HL-60 (cell line): Measurements from ENCODE around the gene CTIF.
"Not testable (repeated sequence)": the region's sequence is repeated elsewhere in the genome, so short reads cannot be mapped to it uniquely, and the experiment has no call there.

Source experiments
- DNase-seq, 2 experiments: peaks; one replicate each; pipeline ENCODE4 v3.0.0-alpha.2; 2010 to 2020; ENCODE audit warnings: low read depth in 1 of 2, low spot score in 1 of 2
- H3K27ac ChIP-seq: fragments of 250-450 bp; sonication (Bioruptor Pico); replicated peaks from 2 replicates; pipeline ENCODE4 v1.5.1; 2020; ENCODE audit warnings: mild to moderate bottlenecking, moderate library complexity
- H3K27me3 ChIP-seq: fragments of 250-450 bp; sonication (Bioruptor Pico); 2 replicates; pipeline ENCODE4 v1.5.1; 2021; ENCODE audit warnings: mild to moderate bottlenecking, moderate library complexity; ENCODE audit not compliant: insufficient read depth, poor library complexity, severe bottlenecking
- H3K4me3 ChIP-seq: replicated peaks from 2 replicates; pipeline ENCODE4 v1.5.1; 2011; ENCODE audit warnings: mild to moderate bottlenecking, control low read depth, low read length; ENCODE audit not compliant: insufficient read depth
- CTCF ChIP-seq: IDR thresholded peaks from one replicate; pipeline ENCODE4 v1.5.1; 2011; ENCODE audit warnings: low read length, control low read depth, inconsistent platforms; ENCODE audit not compliant: insufficient read depth
- GABPA ChIP-seq: IDR thresholded peaks from 2 replicates; pipeline ENCODE4 v1.6.1; 2012; ENCODE audit warnings: low read depth
- POLR2AphosphoS5 ChIP-seq: IDR thresholded peaks from 2 replicates; pipeline ENCODE4 v1.6.1; 2012; ENCODE audit warnings: low read depth
- REST ChIP-seq: IDR thresholded peaks from 2 replicates; pipeline ENCODE4 v1.6.1; 2012; ENCODE audit warnings: low read depth; ENCODE audit not compliant: insufficient replicate concordance
- SPI1 ChIP-seq: IDR thresholded peaks from 2 replicates; pipeline ENCODE4 v1.6.1; 2012; ENCODE audit warnings: low read depth, mild to moderate bottlenecking, borderline replicate concordance

Gene CTIF

GRCh38 chr18:48713309-48713708, 174.5 kb downstream of the CTIF start:
- H3K4me3 ChIP-seq: no peak overlapping the region
- TF ChIP-seq CTCF: no peak
- no peak for TF ChIP-seq SPI1
- no peak for TF ChIP-seq POLR2AphosphoS5
- no peak for TF ChIP-seq GABPA
- TF ChIP-seq REST: no peak
- no peaks in the 10 kb centered on the region for H3K27me3 ChIP-seq
- DNase-seq: no peak
- no peak overlapping the region for H3K27ac ChIP-seq

- no peak for DNase-seq
- Histone ChIP-seq H3K27ac (no peak overlapping the region), H3K27me3 (no peaks in the 10 kb centered on the region), H3K4me3 (no peak overlapping the region)
- TF ChIP-seq GABPA: no peak
- TF ChIP-seq POLR2AphosphoS5: no peak
- no peak for TF ChIP-seq SPI1
- no peak for TF ChIP-seq REST
- no peak for TF ChIP-seq CTCF
Observed at GRCh38 chr18:48714873-48715272, 176.0 kb downstream of the CTIF start.

GRCh38 chr18:48715711-48716361, 177.0 kb downstream of the CTIF start:
- Histone ChIP-seq H3K27ac (peak overlapping the region; percentile 68), H3K27me3 (no peaks in the 10 kb centered on the region)
- peak; percentile 76 to 94 for DNase-seq

GRCh38 chr18:48717227-48717626, 178.4 kb downstream of the CTIF start:
- H3K27ac ChIP-seq, H3K4me3 ChIP-seq, H3K27me3 ChIP-seq, DNase-seq: not testable (repeated sequence)

More at GRCh38 chr18:48715711-48716361, 177.0 kb downstream of the CTIF start:
- peak; percentile 100 for TF ChIP-seq SPI1
- TF ChIP-seq GABPA: no peak
- no peak for TF ChIP-seq REST
- TF ChIP-seq POLR2AphosphoS5: peak; percentile 35; the same call in 1 of the 2 replicates
- no peak overlapping the region for H3K4me3 ChIP-seq
